Measurements from ENCODE around the gene IQSEC1. TPM values are rescaled to one million over a fixed set of nuclear protein-coding genes. Genes with fewer than 3 reads are reported as not detected.
A peak's percentile ranks its signal among the peaks of the same experiment; 100 is the strongest.

IQSEC1 gene
- polyA plus RNA-seq, 3 donors: 17.7 to 61.7 (median 30.3) TPM

DNA sequence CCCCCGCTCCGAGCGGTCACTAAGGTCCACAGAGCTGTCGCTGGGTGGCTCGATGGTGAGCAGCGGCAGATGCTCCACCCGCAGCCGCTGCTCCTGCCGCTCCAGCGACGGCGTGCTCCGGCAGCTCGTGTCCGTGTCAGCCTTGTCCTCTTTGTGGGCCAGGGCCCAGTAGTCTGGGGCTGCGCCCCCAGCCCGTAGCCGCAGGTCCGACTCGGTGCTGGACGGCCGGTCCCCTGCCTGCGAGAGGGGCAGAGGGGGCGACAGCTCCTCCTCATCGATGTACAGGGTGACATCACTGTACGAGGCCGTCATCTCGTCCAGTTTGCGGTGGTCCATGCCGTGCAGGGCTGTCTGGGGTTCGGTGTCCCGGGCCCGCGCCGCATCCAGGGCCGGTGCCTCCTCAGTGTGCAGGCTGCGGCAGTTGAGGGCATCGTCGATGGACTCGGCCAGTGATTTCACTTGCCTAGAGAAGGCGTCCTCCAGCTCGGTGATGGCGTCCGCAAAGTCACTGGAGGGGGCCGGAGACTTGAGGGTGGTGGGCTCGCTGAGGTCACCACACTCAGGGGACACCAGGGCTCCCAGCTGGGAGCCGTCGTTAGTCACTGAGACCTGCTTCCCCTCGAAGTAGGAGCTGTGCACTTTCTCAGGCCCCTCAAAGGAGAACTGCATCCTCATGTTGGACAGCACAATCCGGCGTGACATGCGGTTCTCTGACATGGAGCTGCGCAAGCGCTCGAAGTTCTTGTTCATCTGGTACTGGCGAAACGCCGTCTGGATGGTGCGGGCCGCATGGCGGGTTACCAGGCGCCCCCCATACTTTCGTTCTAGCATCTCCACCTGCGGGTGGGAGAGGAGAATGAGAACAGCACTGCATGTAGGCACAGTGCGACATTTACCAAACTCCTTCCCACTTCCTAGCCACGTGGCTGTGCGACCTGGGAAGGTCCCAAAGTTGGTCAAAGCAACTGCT, 137.1 kb downstream of the IQSEC1 start:
- Histone ChIP-seq H3K9ac (ENCODE audit: insufficient read depth, low read length, poor library complexity, severe bottlenecking) (no peak overlapping the region), H3K27ac (ENCODE audit: low read depth in 1 of 2, low read length in 2 of 2) (no peak overlapping the region), H3K4me2 (replicated peaks; ENCODE audit: extremely low read depth, low read length, poor library complexity, severe bottlenecking) (no peak overlapping the region), H2AFZ (ENCODE audit: insufficient read depth, low read depth, low read length, poor library complexity, severe bottlenecking) (no peak overlapping the region), H3K9me3 (replicated peaks in 1 of 2; ENCODE audit: control insufficient read depth in 1 of 2, insufficient read depth in 1 of 2, low read length in 2 of 2) (no peaks in the 10 kb centered on the region), H3K4me3 (replicated peaks in 1 of 3; ENCODE audit: low read depth in 2 of 3, low read length in 3 of 3) (no peak overlapping the region), H3K27me3 (ENCODE audit: control insufficient read depth in 2 of 2, insufficient read depth in 2 of 2, low read length in 2 of 2) (no peaks in the 10 kb centered on the region), H3K4me1 (ENCODE audit: control insufficient read depth in 1 of 2, insufficient read depth in 2 of 2, low read length in 2 of 2) (no peaks in the 10 kb centered on the region), H3K79me2 (ENCODE audit: insufficient read depth, low read length) (peaks cover 13% of the 10 kb centered on the region), H3K36me3 (replicated peaks in 1 of 2; ENCODE audit: control insufficient read depth in 1 of 2, insufficient read depth in 2 of 2, low read length in 2 of 2) (peaks cover 96 to 100% of the 10 kb centered on the region in 2 donors), H4K20me1 (ENCODE audit: insufficient read depth, low read length) (peaks cover 100% of the 10 kb centered on the region)
- TF ChIP-seq, protein P1, sequence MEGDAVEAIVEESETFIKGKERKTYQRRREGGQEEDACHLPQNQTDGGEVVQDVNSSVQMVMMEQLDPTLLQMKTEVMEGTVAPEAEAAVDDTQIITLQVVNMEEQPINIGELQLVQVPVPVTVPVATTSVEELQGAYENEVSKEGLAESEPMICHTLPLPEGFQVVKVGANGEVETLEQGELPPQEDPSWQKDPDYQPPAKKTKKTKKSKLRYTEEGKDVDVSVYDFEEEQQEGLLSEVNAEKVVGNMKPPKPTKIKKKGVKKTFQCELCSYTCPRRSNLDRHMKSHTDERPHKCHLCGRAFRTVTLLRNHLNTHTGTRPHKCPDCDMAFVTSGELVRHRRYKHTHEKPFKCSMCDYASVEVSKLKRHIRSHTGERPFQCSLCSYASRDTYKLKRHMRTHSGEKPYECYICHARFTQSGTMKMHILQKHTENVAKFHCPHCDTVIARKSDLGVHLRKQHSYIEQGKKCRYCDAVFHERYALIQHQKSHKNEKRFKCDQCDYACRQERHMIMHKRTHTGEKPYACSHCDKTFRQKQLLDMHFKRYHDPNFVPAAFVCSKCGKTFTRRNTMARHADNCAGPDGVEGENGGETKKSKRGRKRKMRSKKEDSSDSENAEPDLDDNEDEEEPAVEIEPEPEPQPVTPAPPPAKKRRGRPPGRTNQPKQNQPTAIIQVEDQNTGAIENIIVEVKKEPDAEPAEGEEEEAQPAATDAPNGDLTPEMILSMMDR (IDR thresholded peaks at IDR 0.05): no peak
- Mint-ChIP-seq H3K4me1 (peaks cover 2% of the 10 kb centered on the region), H3K27me3 (ENCODE audit: low read depth in 3 of 3) (peaks cover 0 to 2% (median 0%) of the 10 kb centered on the region in 3 donors), H3K4me3 (no peak overlapping the region), H3K36me3 (peaks cover 90 to 98% of the 10 kb centered on the region in 2 donors), H3K27ac (no peak overlapping the region), H3K9me3 (peaks cover 0 to 2% (median 0%) of the 10 kb centered on the region in 7 donors)
- no peak for DNase-seq
- WGBS (ENCODE audit: insufficient coverage): 97% methylated on average over 55 of the region's 67 CpGs
- intact Hi-C loops (cut with micrococcal nuclease): no loop called here

DNA sequence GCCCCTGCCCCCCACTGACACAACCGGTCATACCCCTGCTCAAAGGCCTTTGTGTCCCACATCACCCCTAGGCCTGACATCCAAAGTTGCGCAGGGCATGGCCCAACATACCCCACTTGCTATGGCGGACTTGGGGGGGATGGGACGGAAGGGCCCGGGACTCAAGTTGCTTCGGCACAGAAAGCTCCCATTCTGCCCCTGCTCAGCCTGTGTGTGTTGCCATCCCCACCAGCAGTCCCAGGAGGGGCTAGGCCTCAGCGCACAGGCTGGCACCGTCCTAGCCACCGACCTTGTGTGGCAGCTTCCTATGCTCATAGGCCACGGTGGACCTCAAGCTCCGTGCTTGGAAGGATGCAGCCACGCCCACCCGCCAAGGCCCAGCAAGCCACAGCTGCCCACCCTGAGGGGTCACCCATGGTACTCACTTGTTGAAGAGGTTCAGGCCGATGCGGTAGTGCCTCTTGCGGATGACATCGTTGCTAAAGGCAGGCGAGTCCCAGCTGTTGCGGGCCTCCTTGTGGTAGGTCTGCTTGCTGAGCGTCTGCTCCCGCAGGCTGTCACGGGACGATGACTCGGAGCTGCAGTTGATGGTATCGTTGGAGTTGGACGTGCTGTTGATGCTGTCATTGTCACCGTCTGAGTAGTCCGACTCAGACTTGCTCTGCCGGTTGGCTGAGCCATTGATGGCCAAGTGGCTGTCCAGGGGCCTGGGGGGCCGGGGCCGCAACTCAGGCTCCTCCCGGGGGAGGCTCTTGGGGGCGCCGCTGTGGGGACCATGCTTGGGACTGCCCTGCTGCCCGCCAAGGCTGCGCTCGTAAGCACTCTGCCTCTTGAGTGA, 138.0 kb downstream of the IQSEC1 start:
- no peak overlapping the region for H3K4me3 ChIP-seq (replicated peaks in 1 of 3; ENCODE audit: low read depth in 2 of 3, low read length in 3 of 3)
- no peak overlapping the region for H3K4me2 ChIP-seq (replicated peaks; ENCODE audit: extremely low read depth, low read length, poor library complexity, severe bottlenecking)
- no peaks in the 10 kb centered on the region for H3K4me1 ChIP-seq (ENCODE audit: control insufficient read depth in 1 of 2, insufficient read depth in 2 of 2, low read length in 2 of 2)
- peak in 1 of 3 donors; percentile 22 for DNase-seq
- no peak overlapping the region for H3K4me3 Mint-ChIP-seq
- no peak overlapping the region for H3K27ac ChIP-seq (ENCODE audit: low read depth in 1 of 2, low read length in 2 of 2)
- H3K9me3 ChIP-seq (replicated peaks in 1 of 2; ENCODE audit: control insufficient read depth in 1 of 2, insufficient read depth in 1 of 2, low read length in 2 of 2): no peaks in the 10 kb centered on the region
- intact Hi-C loops (cut with micrococcal nuclease): no loop called here
- TF ChIP-seq, protein P1 (IDR thresholded peaks at IDR 0.05): no peak
- no peak overlapping the region for H3K9ac ChIP-seq (ENCODE audit: insufficient read depth, low read length, poor library complexity, severe bottlenecking)
- H3K36me3 Mint-ChIP-seq: peaks cover 90 to 98% of the 10 kb centered on the region in 2 donors
- no peak overlapping the region for H3K27ac Mint-ChIP-seq
- peaks cover 0 to 2% (median 0%) of the 10 kb centered on the region in 7 donors for H3K9me3 Mint-ChIP-seq
- no peaks in the 10 kb centered on the region for H3K27me3 ChIP-seq (ENCODE audit: control insufficient read depth in 2 of 2, insufficient read depth in 2 of 2, low read length in 2 of 2)
- H3K79me2 ChIP-seq (ENCODE audit: insufficient read depth, low read length): peaks cover 14% of the 10 kb centered on the region
- peaks cover 100% of the 10 kb centered on the region for H4K20me1 ChIP-seq (ENCODE audit: insufficient read depth, low read length)
- peaks cover 97 to 100% of the 10 kb centered on the region in 2 donors for H3K36me3 ChIP-seq (replicated peaks in 1 of 2; ENCODE audit: control insufficient read depth in 1 of 2, insufficient read depth in 2 of 2, low read length in 2 of 2)
- H3K27me3 Mint-ChIP-seq (ENCODE audit: low read depth in 3 of 3): peaks cover 0 to 2% (median 0%) of the 10 kb centered on the region in 3 donors
- peaks cover 2% of the 10 kb centered on the region for H3K4me1 Mint-ChIP-seq
- WGBS (ENCODE audit: insufficient coverage): 96% methylated on average over 32 of the region's 37 CpGs
- H2AFZ ChIP-seq (ENCODE audit: insufficient read depth, low read depth, low read length, poor library complexity, severe bottlenecking): no peak overlapping the region
